Middle frontal gyrus (tissue), 1 donor: ENCODE measurements around the gene CCT6A.
"Not testable (repeated sequence)": the region's sequence is repeated elsewhere in the genome, so short reads cannot be mapped to it uniquely, and the experiment has no call there.

Experiments
- DNase-seq: peaks from one replicate; pipeline ENCODE4 v3.0.0-alpha.2; 2015; ENCODE audit warnings: low spot score; ENCODE audit errors: extremely low spot score

CCT6A gene

DNA sequence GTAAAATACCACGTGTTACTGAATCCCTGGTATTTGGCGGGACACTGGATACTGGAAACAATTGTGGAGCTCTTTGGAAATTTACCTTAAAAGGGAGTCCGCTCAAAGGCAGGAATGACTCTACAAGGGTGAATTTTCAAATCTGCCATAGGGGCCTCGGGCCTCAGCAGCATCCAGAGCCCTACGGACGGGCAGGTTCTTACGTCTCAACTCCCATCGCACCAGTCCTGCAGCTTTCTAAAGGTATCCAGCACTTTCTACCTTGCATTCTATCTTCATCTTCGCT lies 569 bp upstream of the CCT6A start:
- no peak for DNase-seq

DNA sequence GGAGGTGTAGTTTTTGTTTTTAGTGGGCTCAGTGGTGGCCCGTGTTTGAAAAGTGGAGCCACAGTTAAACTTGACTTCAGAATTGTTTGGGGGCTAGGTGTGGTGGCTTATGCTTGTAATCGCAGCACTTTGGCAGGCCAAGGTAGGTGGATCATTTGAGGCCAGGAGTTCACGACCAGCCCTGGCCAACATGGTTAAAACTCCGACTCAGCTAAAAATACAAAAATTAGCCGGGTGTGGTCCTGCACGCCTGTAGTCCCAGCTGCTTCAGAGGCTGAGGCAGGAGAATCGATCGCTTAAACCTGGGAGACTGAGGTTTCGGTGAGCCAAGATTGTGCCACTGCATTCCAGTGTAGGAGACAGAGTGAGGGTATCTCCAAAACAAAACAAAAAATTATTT lies 1.8 kb downstream of the CCT6A start:
- DNase-seq: no peak

DNA sequence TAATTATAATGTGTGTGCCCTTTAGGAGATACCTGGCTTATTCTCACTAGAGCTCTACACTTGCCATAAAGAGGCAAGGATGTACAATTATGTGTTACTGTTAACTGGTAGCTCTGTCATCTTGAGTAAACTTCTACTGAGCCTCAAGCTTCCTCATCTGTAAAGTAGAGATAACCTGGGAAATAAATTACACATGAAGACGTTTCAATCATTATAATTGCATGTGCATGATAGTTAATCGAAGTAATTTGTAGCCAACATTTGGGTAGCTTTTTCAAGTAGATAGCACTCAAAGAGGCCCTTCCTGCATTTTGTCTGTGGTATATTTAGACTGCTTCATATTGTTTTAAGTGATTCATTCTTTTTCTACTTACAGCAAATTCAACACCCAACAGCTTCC lies 2.4 kb downstream of the CCT6A start:
- DNase-seq: no peak

DNA sequence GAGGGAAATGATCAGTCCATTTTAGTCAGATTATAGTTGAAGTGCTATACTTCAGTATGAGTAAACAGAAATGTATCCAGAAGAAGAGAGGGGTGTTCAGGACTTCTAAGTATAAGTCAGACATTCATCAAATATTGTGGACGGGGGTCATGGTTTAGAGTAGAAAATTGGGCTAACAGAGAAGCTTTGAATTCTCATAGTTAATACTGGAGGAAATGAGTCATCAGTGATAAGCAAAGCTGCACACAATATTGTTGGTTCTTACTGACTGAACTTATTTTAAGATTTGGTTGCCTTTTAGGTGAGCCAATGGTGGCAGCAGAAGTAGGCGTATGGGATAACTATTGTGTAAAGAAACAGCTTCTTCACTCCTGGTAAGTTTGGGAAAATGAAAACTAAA lies 10.8 kb downstream of the CCT6A start:
- DNase-seq: no peak

DNA sequence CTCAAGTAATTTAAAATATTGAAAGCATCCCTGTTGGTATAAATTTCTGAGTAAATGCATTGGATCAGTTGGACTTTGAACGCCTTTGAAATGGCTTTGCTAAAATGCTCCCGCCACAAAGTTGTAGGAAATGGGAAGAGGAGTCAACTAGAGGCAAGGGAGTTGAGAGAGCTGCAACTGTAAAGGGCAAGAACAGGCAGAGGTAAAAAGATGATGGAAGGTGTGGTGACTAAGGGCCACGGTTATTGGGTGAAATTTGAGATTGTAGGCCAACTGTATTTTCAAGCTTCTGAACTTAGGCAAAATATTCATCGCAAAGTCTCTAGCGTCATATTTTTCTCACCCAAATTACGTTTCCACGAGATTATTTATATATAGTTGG lies 11.9 kb downstream of the CCT6A start:
- no peak for DNase-seq

DNA sequence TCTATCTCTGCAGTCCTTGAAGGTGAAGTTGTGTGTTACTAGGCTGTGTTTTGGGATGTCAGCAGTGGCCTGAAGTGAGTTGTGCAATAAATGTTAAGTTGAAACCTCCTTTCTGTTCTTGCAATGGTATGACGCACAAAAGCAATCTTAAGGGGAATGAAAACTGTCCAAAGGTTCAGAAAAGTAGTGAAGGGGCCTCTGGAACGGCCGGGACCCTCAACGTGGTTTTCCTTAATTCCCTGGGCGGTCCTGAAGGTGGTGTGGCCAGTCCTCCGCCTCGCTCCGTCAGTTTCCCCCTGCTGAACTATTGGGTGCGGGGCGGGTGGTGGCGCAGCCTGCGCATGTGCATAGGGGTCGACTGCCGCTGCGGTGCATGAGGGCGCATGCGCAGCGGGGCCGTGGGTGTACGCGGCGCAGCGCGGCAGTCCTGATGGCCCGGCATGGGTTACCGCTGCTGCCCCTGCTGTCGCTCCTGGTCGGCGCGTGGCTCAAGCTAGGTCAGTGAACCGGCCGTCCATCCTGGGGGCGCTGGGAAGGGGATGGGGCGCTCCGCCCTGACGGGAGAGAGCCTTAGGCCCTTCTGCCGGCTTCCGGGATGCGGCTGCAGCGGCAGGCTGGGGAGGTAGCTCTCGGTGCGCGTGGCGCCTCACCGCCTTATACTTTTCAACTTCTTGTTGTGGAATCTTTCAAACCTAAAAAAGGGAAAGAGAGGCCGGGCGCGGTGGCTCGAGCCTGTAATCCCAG lies 12.5 kb downstream of the CCT6A start, which contains the start of gene SUMF2:
TSS of gene SUMF2 (plus strand) at position 405 of the 744 bp plus-strand sequence. CDS start at position 431, 26 bp downstream.
- peak; percentile 87 for DNase-seq

DNA sequence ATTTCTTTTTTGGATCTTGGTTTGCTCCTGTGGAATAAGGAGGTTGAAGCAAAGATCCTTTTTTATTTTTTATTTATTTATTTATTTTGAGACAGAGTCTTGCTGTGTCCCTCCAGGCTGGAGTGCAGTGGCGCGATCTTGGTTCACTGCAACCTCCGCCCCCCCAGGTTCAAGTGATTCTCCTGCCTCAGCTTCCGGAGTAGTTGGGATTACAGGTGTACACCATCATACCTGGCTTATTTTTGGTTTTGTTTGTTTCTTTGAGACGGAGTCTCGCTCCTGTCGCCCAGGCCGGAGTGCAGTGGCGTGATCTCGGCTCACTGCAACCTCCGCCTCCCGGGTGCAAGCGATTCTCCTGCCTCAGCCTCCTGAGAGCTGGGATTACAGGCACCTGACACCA lies 14.8 kb downstream of the CCT6A start:
- not testable (repeated sequence) for DNase-seq

DNA sequence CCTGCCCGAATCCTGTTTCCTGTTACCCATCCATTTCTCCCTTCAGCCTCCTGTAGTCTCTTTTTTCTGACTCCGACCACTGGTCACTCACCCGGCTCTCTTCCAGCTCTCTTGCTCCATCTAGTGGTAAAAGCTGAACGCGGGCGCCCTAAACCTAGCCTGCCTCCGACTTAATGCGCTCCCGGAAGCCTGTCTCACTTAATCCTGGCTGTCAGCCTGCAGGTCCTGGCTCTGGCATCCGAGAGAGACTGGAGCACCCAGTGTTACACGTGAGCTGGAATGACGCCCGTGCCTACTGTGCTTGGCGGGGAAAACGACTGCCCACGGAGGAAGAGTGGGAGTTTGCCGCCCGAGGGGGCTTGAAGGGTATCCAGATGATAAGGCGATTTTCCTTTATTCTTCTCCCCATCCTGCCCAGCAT lies 22.8 kb downstream of the CCT6A start:
- peak; percentile 46 for DNase-seq

DNA sequence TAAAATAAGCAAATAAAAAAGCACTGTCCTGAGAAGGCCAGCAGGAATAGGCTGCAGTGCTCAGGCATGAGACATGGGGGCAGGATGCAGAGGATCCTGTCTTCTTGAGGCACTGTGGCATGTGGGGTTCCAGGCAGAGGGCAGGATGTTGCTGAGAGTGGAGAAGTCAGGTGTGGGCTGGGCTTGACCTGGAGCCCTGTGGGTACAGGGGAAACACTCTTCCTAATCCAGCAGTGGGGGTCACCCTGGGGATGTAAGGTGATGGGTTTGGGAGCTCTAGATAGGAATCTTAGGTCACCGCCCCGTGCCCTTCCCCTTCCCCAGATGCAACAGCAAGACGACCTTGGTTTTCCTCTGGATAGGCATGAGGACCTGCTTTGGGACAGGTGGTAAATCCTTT lies 26.1 kb downstream of the CCT6A start:
- DNase-seq: no peak

DNA sequence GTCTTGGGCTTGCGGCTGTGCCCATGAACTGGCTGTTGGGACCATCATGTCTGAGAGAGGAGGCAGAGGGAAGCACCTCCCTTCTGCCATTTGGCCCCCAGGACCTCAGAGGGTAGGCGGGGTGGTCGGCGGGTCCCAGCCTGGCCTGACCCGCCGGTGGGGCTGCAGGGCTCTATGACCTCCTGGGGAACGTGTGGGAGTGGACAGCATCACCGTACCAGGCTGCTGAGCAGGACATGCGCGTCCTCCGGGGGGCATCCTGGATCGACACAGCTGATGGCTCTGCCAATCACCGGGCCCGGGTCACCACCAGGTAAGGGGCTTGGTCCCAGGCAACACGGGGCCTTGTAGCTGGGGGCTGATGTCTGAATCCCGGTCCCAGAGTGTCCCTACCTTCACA lies 26.6 kb downstream of the CCT6A start:
- DNase-seq: no peak

DNA sequence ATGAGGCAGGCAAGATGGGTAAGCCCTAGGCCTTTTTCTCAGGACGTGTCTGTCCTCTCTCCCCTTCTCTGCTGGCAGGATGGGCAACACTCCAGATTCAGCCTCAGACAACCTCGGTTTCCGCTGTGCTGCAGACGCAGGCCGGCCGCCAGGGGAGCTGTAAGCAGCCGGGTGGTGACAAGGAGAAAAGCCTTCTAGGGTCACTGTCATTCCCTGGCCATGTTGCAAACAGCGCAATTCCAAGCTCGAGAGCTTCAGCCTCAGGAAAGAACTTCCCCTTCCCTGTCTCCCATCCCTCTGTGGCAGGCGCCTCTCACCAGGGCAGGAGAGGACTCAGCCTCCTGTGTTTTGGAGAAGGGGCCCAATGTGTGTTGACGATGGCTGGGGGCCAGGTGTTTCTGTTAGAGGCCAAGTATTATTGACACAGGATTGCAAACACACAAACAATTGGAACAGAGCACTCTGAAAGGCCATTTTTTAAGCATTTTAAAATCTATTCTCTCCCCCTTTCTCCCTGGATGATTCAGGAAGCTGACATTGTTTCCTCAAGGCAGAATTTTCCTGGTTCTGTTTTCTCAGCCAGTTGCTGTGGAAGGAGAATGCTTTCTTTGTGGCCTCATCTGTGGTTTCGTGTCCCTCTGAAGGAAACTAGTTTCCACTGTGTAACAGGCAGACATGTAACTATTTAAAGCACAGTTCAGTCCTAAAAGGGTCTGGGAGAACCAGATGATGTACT lies 28.1 kb downstream of the CCT6A start:
- DNase-seq: peak; percentile 24

DNA sequence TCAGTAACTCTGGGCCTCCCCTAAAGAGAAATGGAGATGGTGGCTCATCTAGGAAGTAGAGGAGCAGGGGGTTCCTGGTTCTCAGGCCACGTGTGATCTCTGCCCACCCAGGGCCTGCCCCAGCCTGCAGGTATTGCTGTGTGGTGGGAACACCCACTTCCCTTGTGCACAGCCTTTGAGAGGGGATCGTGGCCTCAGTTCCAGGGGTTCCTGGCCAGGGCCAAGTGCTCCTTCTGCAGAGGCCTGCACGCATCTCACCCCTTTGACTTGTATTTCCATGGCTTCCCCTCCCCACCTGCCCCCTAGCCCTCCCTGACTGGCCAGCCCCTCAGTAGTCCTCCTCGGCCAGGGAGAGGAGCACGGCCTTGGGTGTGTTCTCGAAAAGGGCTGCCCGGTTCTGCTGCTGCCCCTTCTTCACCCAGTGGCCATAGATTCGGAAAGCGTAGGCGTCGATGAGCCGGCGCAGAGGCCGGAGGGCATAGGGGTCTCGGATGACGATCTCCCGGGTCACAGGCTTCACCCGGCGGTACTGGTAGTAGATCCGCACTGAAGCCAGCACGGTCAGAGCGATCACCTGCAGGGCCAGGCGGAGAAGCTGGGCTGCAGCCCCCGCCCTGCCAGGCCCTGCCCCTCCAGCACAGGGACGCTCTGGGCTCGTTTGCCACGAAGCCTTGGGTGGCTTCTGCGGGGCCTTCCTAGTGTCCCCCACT lies 29.3 kb downstream of the CCT6A start:
- DNase-seq: not testable (repeated sequence)

DNA sequence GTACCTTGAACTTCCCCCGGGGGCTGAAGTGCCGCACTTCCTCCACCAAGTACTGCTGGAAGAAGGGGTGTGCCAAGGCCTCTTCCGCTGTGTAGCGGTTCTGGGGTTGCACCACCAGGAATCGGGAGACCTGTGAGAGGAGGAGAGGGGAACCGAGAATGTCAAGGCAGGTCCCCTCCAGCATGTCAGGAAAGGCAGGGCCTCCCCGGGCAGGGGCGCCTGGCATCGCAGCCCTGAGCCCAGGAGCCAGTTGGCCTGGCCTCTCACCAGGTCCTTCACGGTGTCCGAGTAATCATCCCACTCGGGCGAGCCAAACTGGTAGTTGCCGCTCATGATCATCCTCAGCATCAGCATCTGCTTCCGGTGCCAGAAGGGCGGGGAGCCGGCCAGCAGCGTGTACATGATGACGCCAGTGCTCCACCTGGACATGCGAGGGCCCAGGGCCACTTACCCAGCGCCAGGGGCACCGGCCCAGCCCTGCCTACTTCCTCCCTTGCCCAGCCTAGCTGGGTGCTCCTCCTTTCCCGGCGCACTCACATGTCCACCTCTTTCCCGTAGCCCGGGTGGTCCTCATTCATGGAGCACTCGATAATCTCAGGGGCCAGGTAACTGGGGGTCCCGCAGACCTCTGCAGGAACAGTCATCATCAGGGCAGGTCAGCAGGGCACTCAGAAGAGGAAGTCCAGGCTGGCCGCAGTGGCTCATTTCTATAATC lies 30.2 kb downstream of the CCT6A start:
- DNase-seq: no peak

DNA sequence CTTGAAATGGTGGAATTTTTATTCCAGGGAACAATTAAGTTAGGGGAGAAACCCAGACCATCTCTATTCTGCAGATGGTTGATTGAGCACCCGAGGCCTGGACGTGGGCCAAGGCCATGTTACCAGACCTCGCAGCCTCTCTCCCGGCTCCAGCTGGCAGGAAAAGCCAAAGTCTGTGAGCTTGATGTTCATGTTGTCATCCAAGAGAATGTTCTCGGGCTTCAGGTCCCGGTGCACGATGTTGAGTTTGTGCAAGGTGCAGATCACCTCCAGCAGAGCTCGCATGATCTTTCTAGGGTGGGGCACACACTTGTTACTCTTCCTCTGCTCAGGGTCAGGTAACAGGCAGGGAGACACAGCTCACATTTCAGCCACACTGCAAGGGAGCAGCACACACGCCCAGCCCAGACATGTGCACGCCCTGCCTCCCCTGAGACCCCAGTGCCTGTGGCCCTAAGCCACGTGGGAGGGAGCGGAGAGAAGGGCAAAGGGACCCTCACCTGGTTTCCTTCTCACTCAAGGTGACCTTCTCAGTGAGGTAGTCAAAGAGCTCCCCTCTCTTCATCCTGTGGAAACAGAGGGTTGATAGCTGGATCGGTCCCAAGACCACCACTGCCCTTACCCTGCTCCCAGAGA lies 31.7 kb downstream of the CCT6A start:
- DNase-seq: no peak

DNA sequence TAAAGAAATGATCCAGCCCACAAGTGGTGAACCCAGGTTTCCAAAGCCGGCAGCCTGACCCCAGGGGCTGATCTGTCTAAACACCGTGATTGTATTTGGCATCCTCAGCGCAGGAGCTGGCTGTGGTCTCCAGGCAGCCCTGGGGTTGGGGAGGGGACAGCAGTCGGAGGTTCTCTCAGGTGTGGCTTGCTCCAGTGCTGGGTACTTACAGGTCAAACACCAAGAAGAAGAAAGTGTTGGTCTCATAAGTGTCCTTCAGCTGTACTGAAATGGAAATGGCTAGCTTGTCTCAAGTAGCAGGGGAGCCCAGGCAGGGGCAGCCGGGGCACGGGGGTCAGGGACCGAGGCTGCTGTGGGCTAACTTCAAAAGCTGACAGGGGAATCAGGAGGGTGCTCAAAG lies 35.2 kb downstream of the CCT6A start:
- DNase-seq: no peak

DNA sequence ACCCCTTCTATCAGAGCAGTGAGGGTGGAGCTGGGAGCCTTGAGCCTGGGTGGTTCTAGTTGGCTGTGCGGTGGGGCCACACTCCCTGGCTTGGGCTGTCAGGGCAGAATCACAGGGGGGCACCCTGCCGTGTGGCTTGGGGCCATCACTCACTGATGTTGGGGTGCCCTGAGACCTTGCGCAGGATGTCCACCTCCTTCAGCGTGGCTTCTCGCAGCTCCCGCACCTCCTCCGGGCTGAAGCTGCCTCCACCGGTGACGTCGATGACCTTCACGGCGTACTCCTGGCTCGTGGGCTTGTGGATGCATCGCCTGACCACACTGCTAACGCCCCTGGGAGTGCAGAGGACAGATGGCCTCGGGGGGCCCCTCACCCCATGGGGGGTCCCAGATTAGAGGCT lies 35.9 kb downstream of the CCT6A start:
- DNase-seq: no peak

DNA sequence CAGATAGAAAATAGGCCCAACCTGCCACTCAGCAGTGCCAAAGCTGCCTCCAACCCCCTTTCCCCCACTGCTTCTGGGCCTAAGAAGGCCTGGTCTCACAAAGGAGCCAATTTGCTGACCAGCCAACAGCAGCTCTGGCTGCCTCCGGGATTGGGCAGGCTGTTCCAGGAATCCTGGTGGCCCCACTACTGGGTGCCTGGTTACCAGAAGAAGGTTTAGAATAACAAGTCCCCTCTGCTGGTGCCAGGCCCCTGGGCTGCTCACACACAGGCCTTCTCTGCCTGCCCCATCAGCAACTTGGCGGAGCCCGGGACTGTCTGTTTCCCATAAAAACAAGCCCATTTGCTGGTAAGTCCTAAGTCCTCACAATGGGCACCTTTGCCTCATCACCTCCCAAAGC lies 40.0 kb downstream of the CCT6A start:
- peak; percentile 28 for DNase-seq

DNA sequence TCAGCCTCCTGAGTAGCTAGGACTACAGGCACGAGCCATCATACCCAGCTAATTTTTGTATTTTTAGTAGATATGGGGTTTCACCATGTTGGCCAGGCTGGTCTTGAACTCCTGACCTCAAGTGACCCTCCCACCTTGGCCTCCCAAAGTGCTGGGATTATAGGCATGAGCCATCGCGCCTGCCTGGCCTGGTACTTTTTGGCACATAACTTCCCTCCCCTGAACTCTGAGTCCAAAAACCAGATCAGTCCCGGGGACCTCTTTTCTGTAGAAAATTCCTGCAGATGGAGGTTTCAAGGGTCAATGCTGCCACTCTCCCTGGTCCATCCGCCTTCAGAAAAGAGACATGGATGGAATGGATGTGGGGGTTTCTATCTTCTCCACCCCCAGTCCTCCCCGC lies 40.8 kb downstream of the CCT6A start:
- not testable (repeated sequence) for DNase-seq

DNA sequence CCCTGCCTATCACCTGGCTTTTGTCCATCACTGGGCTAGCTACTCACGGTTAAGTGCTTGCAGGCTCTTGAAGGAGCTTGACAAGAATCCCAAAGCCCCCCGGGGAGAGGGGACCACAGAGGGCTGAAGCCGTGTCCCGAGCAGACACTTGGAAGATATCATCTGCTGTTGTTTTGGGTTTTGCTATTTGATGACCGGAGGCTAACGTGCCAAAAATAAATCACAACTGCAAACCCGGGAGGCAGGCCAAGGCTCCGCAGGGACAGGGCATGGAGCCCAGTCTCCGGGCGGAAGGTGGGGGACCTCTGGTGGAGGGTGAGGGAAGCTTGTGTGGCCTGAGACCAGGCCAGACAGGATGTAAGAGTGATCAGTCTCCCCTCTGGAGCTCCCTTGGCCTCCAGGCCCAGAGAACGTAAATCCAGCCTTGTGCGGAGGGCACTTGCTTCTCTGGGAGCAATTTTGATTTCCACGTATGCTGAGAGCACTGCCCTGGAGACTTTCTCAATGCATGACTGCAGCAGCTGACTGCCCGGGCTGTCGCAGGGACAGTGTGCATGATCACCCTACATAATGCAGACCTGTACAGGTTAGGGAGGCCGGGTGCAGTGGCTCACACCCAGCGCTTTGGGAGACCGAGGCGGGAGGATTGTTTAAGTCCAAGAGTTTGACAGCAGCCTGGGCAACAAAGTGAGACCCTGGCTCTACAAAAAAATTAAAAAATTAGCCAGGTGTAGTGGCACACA lies 41.4 kb downstream of the CCT6A start, which contains the start of gene PHKG1:
TSS of gene PHKG1 (minus strand) at position 164 of the 743 bp plus-strand sequence. CDS start 4,011 bp downstream, outside the sequence.
- DNase-seq: peak; percentile 18

DNA sequence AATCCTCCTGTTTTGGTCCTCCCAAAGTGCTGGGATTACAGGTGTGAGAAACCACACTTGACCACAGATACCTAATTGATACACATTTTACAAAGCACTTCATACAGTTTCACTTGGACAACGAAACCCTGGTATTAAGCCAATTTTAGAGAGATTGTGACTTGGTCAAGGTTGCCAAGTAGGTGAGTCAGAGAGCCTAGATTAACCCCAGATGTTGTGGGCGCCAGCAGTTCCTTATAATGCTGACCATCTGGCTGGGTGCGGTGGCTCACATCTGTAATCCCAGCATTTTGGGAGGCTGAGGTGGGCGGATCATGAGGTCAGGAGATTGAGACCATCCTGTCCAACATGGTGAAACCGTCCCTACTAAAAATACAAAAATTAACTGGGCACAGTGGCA lies 46.1 kb downstream of the CCT6A start:
- DNase-seq: no peak
